ENCODE data around the gene GMFB. TPM values are rescaled to one million over a fixed set of nuclear protein-coding genes. Genes with fewer than 3 reads are reported as not detected.

Gene GMFB
- polyA plus RNA-seq, 1 experiment: 49.2 TPM

DNA sequence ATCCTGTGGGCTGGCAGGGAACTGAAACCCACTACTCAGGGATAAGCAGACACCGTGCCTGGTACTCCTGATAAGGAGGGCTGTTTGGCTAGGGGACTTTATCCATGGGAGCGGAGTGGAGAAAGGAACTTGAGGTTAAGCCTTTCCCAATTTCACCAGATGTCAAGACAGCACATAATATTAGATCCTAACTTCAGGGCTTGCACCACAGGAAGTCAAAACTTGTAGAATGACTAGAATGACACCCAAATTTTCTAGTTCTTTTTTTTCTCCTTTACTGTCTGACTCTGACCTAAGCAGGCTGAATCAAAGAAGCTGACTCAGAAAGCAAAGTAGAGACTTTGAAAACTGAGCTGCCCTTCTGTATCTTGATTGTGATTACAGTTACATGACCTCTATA is 13.8 kb upstream of the GMFB start:
- H3K4me3 ChIP-seq (ENCODE audit: low read depth, low read length): no peak overlapping the region
- TF ChIP-seq, protein P1, sequence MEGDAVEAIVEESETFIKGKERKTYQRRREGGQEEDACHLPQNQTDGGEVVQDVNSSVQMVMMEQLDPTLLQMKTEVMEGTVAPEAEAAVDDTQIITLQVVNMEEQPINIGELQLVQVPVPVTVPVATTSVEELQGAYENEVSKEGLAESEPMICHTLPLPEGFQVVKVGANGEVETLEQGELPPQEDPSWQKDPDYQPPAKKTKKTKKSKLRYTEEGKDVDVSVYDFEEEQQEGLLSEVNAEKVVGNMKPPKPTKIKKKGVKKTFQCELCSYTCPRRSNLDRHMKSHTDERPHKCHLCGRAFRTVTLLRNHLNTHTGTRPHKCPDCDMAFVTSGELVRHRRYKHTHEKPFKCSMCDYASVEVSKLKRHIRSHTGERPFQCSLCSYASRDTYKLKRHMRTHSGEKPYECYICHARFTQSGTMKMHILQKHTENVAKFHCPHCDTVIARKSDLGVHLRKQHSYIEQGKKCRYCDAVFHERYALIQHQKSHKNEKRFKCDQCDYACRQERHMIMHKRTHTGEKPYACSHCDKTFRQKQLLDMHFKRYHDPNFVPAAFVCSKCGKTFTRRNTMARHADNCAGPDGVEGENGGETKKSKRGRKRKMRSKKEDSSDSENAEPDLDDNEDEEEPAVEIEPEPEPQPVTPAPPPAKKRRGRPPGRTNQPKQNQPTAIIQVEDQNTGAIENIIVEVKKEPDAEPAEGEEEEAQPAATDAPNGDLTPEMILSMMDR (IDR thresholded peaks at IDR 0.05; ENCODE audit: low read depth, low read length): no peak
- H3K27ac ChIP-seq (ENCODE audit: low read depth, low read length): no peak overlapping the region
- ChIA-PET POLR2A (interaction anchor here (0.5 kb wide), 1 partner anchor 55 kb away, joined by 4 read pairs; no protein-coding TSS in a partner anchor), CTCF (interaction anchor here (0.9 to 2.1 kb wide), 3 partner anchors 13 to 272 kb away, joined by 3 to 6 read pairs (median 3); partner anchors contain the start of gene GMFB)
- DNase-seq (ENCODE audit: low read depth, low spot score): no peak
- no peaks in the 10 kb centered on the region for H3K9me3 ChIP-seq (ENCODE audit: control insufficient read depth, insufficient read depth, low read length)
- peaks cover 4% of the 10 kb centered on the region for H3K27me3 ChIP-seq (ENCODE audit: control insufficient read depth, insufficient read depth, low read length)

DNA sequence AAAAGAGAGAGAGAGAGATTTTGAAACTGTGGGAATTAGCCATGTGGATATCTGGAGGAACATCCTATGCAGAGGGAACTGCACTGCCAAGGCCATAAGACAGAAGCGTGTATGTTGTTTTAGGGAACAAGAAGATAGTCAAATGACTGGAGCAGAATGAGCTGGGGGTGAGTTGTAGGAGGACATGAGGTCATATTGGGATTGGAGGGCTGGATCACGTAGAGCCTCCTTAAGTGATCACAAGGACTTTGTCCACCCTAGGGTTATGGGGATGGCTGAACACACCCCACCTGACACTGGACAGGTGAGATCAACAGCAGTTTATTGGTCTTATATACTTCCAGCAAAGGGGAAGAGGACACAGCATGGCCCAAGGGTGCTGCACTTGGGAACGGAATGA is 12.7 kb upstream of the GMFB start:
- TF ChIP-seq, protein P1 (IDR thresholded peaks at IDR 0.05; ENCODE audit: low read depth, low read length): no peak
- CTCF ChIA-PET: no interaction called here
- POLR2A ChIA-PET: no interaction called here

GRCh38 chr14:54500744-54501143 is 12.0 kb upstream of the GMFB start:
- Histone ChIP-seq H3K4me3 (ENCODE audit: low read depth, low read length) (no peak overlapping the region), H3K27ac (ENCODE audit: low read depth, low read length) (no peak overlapping the region), H3K9me3 (ENCODE audit: control insufficient read depth, insufficient read depth, low read length) (no peaks in the 10 kb centered on the region), H3K27me3 (ENCODE audit: control insufficient read depth, insufficient read depth, low read length) (peaks cover 4% of the 10 kb centered on the region)
- no peak for DNase-seq (ENCODE audit: low read depth, low spot score)
- CTCF ChIA-PET: no interaction called here
- POLR2A ChIA-PET: no interaction called here
- TF ChIP-seq, protein P1 (IDR thresholded peaks at IDR 0.05; ENCODE audit: low read depth, low read length): no peak

More for the DNA sequence above, 12.7 kb upstream of the GMFB start:
- peaks cover 4% of the 10 kb centered on the region for H3K27me3 ChIP-seq (ENCODE audit: control insufficient read depth, insufficient read depth, low read length)
- DNase-seq (ENCODE audit: low read depth, low spot score): no peak
- H3K4me3 ChIP-seq (ENCODE audit: low read depth, low read length): no peak overlapping the region
- H3K9me3 ChIP-seq (ENCODE audit: control insufficient read depth, insufficient read depth, low read length): no peaks in the 10 kb centered on the region
- H3K27ac ChIP-seq (ENCODE audit: low read depth, low read length): no peak overlapping the region

- POLR2A ChIA-PET: no interaction called here
- H3K4me3 ChIP-seq (ENCODE audit: low read depth, low read length): no peak overlapping the region
- TF ChIP-seq, protein P1 (IDR thresholded peaks at IDR 0.05; ENCODE audit: low read depth, low read length): no peak
- CTCF ChIA-PET: interaction anchor here (0.8 to 1.0 kb wide), 4 partner anchors 9 to 276 kb away, joined by 3 to 4 read pairs (median 4); partner anchors contain the start of gene CGRRF1
- no peak for DNase-seq (ENCODE audit: low read depth, low spot score)
- H3K27me3 ChIP-seq (ENCODE audit: control insufficient read depth, insufficient read depth, low read length): peaks cover 9% of the 10 kb centered on the region
- no peak overlapping the region for H3K27ac ChIP-seq (ENCODE audit: low read depth, low read length)
- no peaks in the 10 kb centered on the region for H3K9me3 ChIP-seq (ENCODE audit: control insufficient read depth, insufficient read depth, low read length)
Observed at GRCh38 chr14:54498579-54498978, 9.8 kb upstream of the GMFB start.

DNA sequence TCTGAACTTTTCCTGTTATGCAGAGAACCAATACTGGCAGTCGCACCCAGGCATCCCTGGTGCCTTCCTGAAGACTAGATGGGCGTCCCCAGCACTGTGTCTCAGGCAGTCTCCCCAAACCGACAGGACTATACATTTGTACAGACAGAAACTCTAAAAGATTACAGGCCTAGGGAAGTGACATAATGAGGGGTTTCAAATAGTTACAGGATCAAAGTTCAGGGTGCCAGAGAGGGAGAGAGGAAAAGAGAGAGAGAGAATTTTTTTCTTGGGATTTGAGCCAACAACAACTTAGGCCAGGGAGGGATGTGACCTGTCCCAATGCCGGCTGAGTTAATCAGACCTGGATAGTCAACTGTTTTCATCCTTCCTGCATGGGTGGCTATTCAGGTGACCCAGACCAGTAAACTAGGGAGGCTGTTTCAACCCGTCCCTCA is 9.3 kb upstream of the GMFB start:
- CTCF ChIA-PET: interaction anchor here (1.0 kb wide), 1 partner anchor 9 kb away, joined by 3 read pairs; no protein-coding TSS in a partner anchor
- no peak overlapping the region for H3K4me3 ChIP-seq (ENCODE audit: low read depth, low read length)
- no peak for DNase-seq (ENCODE audit: low read depth, low spot score)
- POLR2A ChIA-PET: no interaction called here
- peaks cover 12% of the 10 kb centered on the region for H3K27me3 ChIP-seq (ENCODE audit: control insufficient read depth, insufficient read depth, low read length)
- no peaks in the 10 kb centered on the region for H3K9me3 ChIP-seq (ENCODE audit: control insufficient read depth, insufficient read depth, low read length)
- no peak overlapping the region for H3K27ac ChIP-seq (ENCODE audit: low read depth, low read length)
- TF ChIP-seq, protein P1 (IDR thresholded peaks at IDR 0.05; ENCODE audit: low read depth, low read length): no peak

Measured in AG04450 (cell line).